HepG2 (cell line): ENCODE measurements around the gene DPP3. TPM values are rescaled to one million over a fixed set of nuclear protein-coding genes. Genes with fewer than 3 reads are reported as not detected.

Experiments
- ATAC-seq: fragments of 200-7000 bp; cut with Tn5 transposase; 3 replicates; pipeline ENCODE4 v1.9.1; 2020; ENCODE audit warnings: mild to moderate bottlenecking, moderate library complexity
- BruUV-seq: library from RNA; stranded (reverse); fragments of 400-500 nt; replicated peaks from 2 replicates; lab custom pipeline; 2021; lab: Mats Ljungman, UMichigan
- CTCF ChIA-PET: fragments of 300-600 bp; formaldehyde crosslinking; extraction: SDS; loops from one replicate; lab custom pipeline; 2021; ENCODE audit warnings: low total read pairs, inconsistent platforms, low intra/inter-chr PET ratio; lab: Yijun Ruan, JAX
- POLR2A ChIA-PET: fragments of 350-600 bp; sonication (Branson Sonifier 250); formaldehyde crosslinking; loops from one replicate; lab custom pipeline; 2020; ENCODE audit warnings: antibody characterized with exemption, inconsistent platforms; lab: Yijun Ruan, JAX
- DNase-seq: peaks from one replicate; pipeline ENCODE4 v3.0.0-alpha.2; 2015; ENCODE audit warnings: low spot score
- FAIRE-seq: peaks from 3 replicates; lab custom pipeline; 2011; peaks lifted over from hg19 to GRCh38; lab: Jason Lieb, UNC
- H2AFZ ChIP-seq: one replicate; pipeline ENCODE4 v1.6.1; 2011; ENCODE audit warnings: low read length, inconsistent platforms
- H3K27ac ChIP-seq: fragments of 300-600 bp; 3 replicates; pipeline ENCODE4 v1.8.0; 2011; ENCODE audit warnings: mixed run types, mild to moderate bottlenecking, mixed read lengths, low read length, inconsistent platforms; ENCODE audit not compliant: insufficient read depth; ENCODE audit errors: extremely low read length
- H3K27me3 ChIP-seq, 2 experiments: fragments of 200-600 bp in 1 of 2; 2 replicates in 1 of 2; 3 replicates in 1 of 2; pipeline versions ENCODE4 v1.6.0 to v1.8.0; 2011; ENCODE audit warnings: low read length in 2 of 2, mild to moderate bottlenecking in 2 of 2, moderate library complexity in 2 of 2, inconsistent platforms in 1 of 2; ENCODE audit not compliant: insufficient read depth in 2 of 2, control insufficient read depth in 1 of 2
- H3K36me3 ChIP-seq, 2 experiments: fragments of 200-600 bp in 1 of 2; replicated peaks in 1 of 2; 2 replicates in 1 of 2; 3 replicates in 1 of 2; pipeline versions ENCODE4 v1.5.1 to v1.8.0; 2011; ENCODE audit warnings: low read length in 2 of 2, inconsistent platforms in 1 of 2; ENCODE audit not compliant: insufficient read depth in 2 of 2, control insufficient read depth in 1 of 2
- H3K4me1 ChIP-seq: 2 replicates; pipeline ENCODE4 v1.5.1; 2012; ENCODE audit warnings: low read length, inconsistent platforms; ENCODE audit not compliant: insufficient read depth
- H3K4me2 ChIP-seq: 2 replicates; pipeline ENCODE4 v1.6.0; 2011; ENCODE audit warnings: low read depth, low read length, inconsistent platforms
- H3K4me3 ChIP-seq, 3 experiments: fragments of 200-600 bp in 1 of 3; sonication (generic), shearing (Covaris generic) in 1 of 3; replicated peaks in 1 of 3; 2 replicates each; pipeline ENCODE4 v1.5.1; 2011 to 2016; ENCODE audit warnings: low read length in 3 of 3, inconsistent platforms in 2 of 3, low read depth in 2 of 3, mild to moderate bottlenecking in 2 of 3, control low read depth in 1 of 3, mixed read lengths in 1 of 3; ENCODE audit not compliant: insufficient read depth in 1 of 3
- H3K79me2 ChIP-seq: one replicate; pipeline ENCODE4 v1.6.1; 2011; ENCODE audit warnings: low read length, inconsistent platforms; ENCODE audit not compliant: insufficient read depth
- H3K9ac ChIP-seq: 2 replicates; pipeline ENCODE4 v1.6.0; 2011; ENCODE audit warnings: mild to moderate bottlenecking, low read depth, low read length, inconsistent platforms; ENCODE audit not compliant: insufficient read depth
- H3K9me3 ChIP-seq: 2 replicates; pipeline ENCODE4 v1.5.1; 2012; ENCODE audit warnings: mild to moderate bottlenecking, low read length
- H4K20me1 ChIP-seq: 2 replicates; pipeline ENCODE4 v1.6.0; 2011; ENCODE audit warnings: inconsistent platforms, mild to moderate bottlenecking, low read length, moderate library complexity; ENCODE audit not compliant: insufficient read depth
- AHDC1 ChIP-seq: sonication (generic); formaldehyde crosslinking; IDR thresholded peaks from 2 replicates; pipeline ENCODE4 v1.5.1; 2020; ENCODE audit warnings: mild to moderate bottlenecking, missing genetic modification reagents, borderline replicate concordance
- CTCF ChIP-seq: sonication (generic); formaldehyde crosslinking; IDR thresholded peaks from 2 replicates; pipeline ENCODE4 v1.5.0; 2020; ENCODE audit warnings: mild to moderate bottlenecking, missing genetic modification reagents, moderate library complexity
- KAT7 ChIP-seq: IDR thresholded peaks from 2 replicates; pipeline ENCODE4 v1.6.1; 2018; ENCODE audit warnings: borderline replicate concordance, missing compliant biosample characterization
- MTA1 ChIP-seq: sonication (generic); formaldehyde crosslinking; IDR thresholded peaks from 2 replicates; pipeline ENCODE4 v1.4.0; 2020; ENCODE audit warnings: missing genetic modification reagents, mild to moderate bottlenecking, borderline replicate concordance
- SATB2 ChIP-seq: sonication (generic); formaldehyde crosslinking; IDR thresholded peaks from 2 replicates; pipeline ENCODE4 v1.5.0; 2020; ENCODE audit warnings: missing genetic modification reagents
- ZNF441 ChIP-seq: sonication (generic); formaldehyde crosslinking; IDR thresholded peaks from 2 replicates; pipeline ENCODE4 v1.7.0; 2021; ENCODE audit warnings: missing genetic modification reagents, borderline replicate concordance
- ZNF558 ChIP-seq: sonication (generic); formaldehyde crosslinking; IDR thresholded peaks from 2 replicates; pipeline ENCODE4 v1.9.0; 2022; ENCODE audit warnings: mild to moderate bottlenecking, missing genetic modification reagents, borderline replicate concordance
- ZZZ3 ChIP-seq: sonication (generic); formaldehyde crosslinking; IDR thresholded peaks from 2 replicates; pipeline ENCODE4 v1.4.0; 2020; ENCODE audit warnings: missing genetic modification reagents, mild to moderate bottlenecking, borderline replicate concordance
- WGBS: methylation state at CpG from one replicate; pipeline ENCODE4 v1.1.6; 2017; ENCODE audit warnings: low lambda C conversion rate; 5-methylcytosine and 5-hydroxymethylcytosine counted together
- in situ Hi-C: cut with HindIII; loops from 2 replicates; pipeline ENCODE4 v1.10.0; 2017; ENCODE audit warnings: low pct_unique_long_range_greater_than_20kb; ENCODE audit not compliant: extremely low pct_ligation_motif_present
- intact Hi-C: fragments of 100-400 bp; cut with micrococcal nuclease; formaldehyde crosslinking; loops from one replicate; pipeline ENCODE4 v1.10.0; 2022; ENCODE audit not compliant: unreplicated experiment
- polyA plus RNA-seq, 8 experiments: library from polyadenylated mRNA; depleted of rRNA in 3 of 8; stranded (reverse) in 7 of 8; unstranded in 1 of 8; fragments of >200 nt; fragmentation: Illumina TruSeq in 4 of 8; extraction: Trizol in 4 of 8; gene quantifications; 2 replicates each; pipeline versions ENCODE4 v1.2.1 to v1.2.3, GENCODE V29; 2011 to 2016; ENCODE audit warnings: low read depth in 4 of 8, missing spikeins in 1 of 8, mixed read lengths in 1 of 8; ENCODE audit not compliant: insufficient read depth in 1 of 8
- total RNA-seq, 5 experiments: library from RNA; depleted of rRNA; stranded (reverse); fragments of >200 nt; fragmentation: Illumina TruSeq; extraction: Trizol; gene quantifications; 2 replicates each; pipeline ENCODE4 v1.2.3, GENCODE V29; 2016; ENCODE audit warnings: low read depth in 1 of 5

Gene DPP3
- total and polyA plus RNA-seq, 2 of the 13 experiments (the other 11 are each of a cell fraction or from before 2014, with no cell fraction given), result 38.4 to 59.8 TPM

GRCh38 chr11:66491315-66491935 is 11.2 kb downstream of the DPP3 start:
- peaks cover 8% of the 10 kb centered on the region; the same call in 1 of the 2 replicates for H3K4me1 ChIP-seq
- FAIRE-seq (no peak), ATAC-seq (peak; percentile 80), DNase-seq (no peak)
- intact Hi-C loops, result no loop called here
- H3K4me2 ChIP-seq, result no peak overlapping the region
- ChIA-PET CTCF (no interaction called here), POLR2A (interaction anchor here (2.5 kb wide), 1 partner anchor 11 kb away, joined by 11 read pairs; the partner anchor contains the start of gene DPP3)
- H3K9me3 ChIP-seq, result no peaks in the 10 kb centered on the region
- in situ Hi-C loops, result no loop called here
- no TSS peak for BruUV-seq
- H3K9ac ChIP-seq, result no peak overlapping the region
- no peak overlapping the region for H3K4me3 ChIP-seq
- H2AFZ ChIP-seq, result no peak overlapping the region
- 93% methylated on average over 15 of the region's 20 CpGs for WGBS
- 0 out of 2 replicates have a peak, but pooled peaks have one; percentile 10 for TF ChIP-seq CTCF
- no peak for TF ChIP-seq MTA1 (CRISPR knock-in tag)
- H3K27ac ChIP-seq, result no peak overlapping the region
- H3K79me2 ChIP-seq, result no peaks in the 10 kb centered on the region
- H4K20me1 ChIP-seq, result no peaks in the 10 kb centered on the region
- no peaks in the 10 kb centered on the region for H3K27me3 ChIP-seq
- H3K36me3 ChIP-seq, result peaks cover 11 to 54% of the 10 kb centered on the region in 2 experiments

- in situ Hi-C loops, result no loop called here
- POLR2A ChIA-PET, result interaction anchor here (1.9 kb wide), 1 partner anchor 9 kb away, joined by 4 read pairs; no protein-coding TSS in a partner anchor
- no TSS peak for BruUV-seq
- no peaks in the 10 kb centered on the region for H3K27me3 ChIP-seq
- H3K4me3 ChIP-seq, result no peak overlapping the region
- no peaks in the 10 kb centered on the region for H3K79me2 ChIP-seq
- no peak overlapping the region for H3K4me2 ChIP-seq
- peaks cover 13 to 46% of the 10 kb centered on the region in 2 experiments for H3K36me3 ChIP-seq
- ATAC-seq, result no peak
- DNase-seq, result no peak
- no peak overlapping the region for H3K27ac ChIP-seq
- 90% methylated on average over 5 of the region's 10 CpGs for WGBS
- H2AFZ ChIP-seq, result no peak overlapping the region
- intact Hi-C loops, result no loop called here
- TF ChIP-seq ZZZ3 (CRISPR knock-in tag) (no peak), ZNF558 (no peak), SATB2 (CRISPR knock-in tag) (no peak), AHDC1 (CRISPR knock-in tag) (no peak), KAT7 (CRISPR knock-in tag) (no peak), ZNF441 (CRISPR knock-in tag) (no peak)
- CTCF ChIA-PET, result no interaction called here
- H3K9ac ChIP-seq, result no peak overlapping the region
- no peak for FAIRE-seq
- H3K9me3 ChIP-seq, result no peaks in the 10 kb centered on the region
- peaks cover 8% of the 10 kb centered on the region; the same call in 1 of the 2 replicates for H3K4me1 ChIP-seq
- no peaks in the 10 kb centered on the region for H4K20me1 ChIP-seq
These were observed 12.1 kb downstream of the DPP3 start for GRCh38 chr11:66492161-66492865.
